ENCODE data around the gene FAM219A.
"Not testable (repeated sequence)": the region's sequence is repeated elsewhere in the genome, so short reads cannot be mapped to it uniquely, and the experiment has no call there.

FAM219A gene

GRCh38 chr9:34442770-34443169 lies 15.6 kb downstream of the FAM219A start:
- no peak for DNase-seq

GRCh38 chr9:34440017-34440416 lies 18.4 kb downstream of the FAM219A start:
- DNase-seq, result no peak

- DNase-seq, result not testable (repeated sequence)
Observed at GRCh38 chr9:34438465-34438864, 19.9 kb downstream of the FAM219A start.

GRCh38 chr9:34437926-34438307 lies 20.5 kb downstream of the FAM219A start:
- DNase-seq, result not testable (repeated sequence)

GRCh38 chr9:34437006-34437925 lies 21.1 kb downstream of the FAM219A start:
- DNase-seq, result peak; percentile 20 to 74 (median 66)

GRCh38 chr9:34431667-34432066 lies 26.7 kb downstream of the FAM219A start:
- no peak for DNase-seq

GRCh38 chr9:34430843-34431437 lies 27.4 kb downstream of the FAM219A start:
- DNase-seq, result peak; percentile 64 to 73 (median 72)

- peak in 2 of 3 experiments; percentile 7 to 46 for DNase-seq
Observed at GRCh38 chr9:34428325-34428958, 29.9 kb downstream of the FAM219A start.

- DNase-seq, result no peak
Observed at GRCh38 chr9:34426347-34427074, 31.9 kb downstream of the FAM219A start.

- no peak for DNase-seq
Observed at GRCh38 chr9:34419716-34420504, 38.5 kb downstream of the FAM219A start.

- DNase-seq, result peak; percentile 63 to 90 (median 77)
Observed at GRCh38 chr9:34417734-34418133, 40.6 kb downstream of the FAM219A start.

GRCh38 chr9:34413231-34413852 lies 45.0 kb downstream of the FAM219A start:
- DNase-seq, result no peak

- no peak for DNase-seq
Observed at GRCh38 chr9:34412336-34412735, 46.0 kb downstream of the FAM219A start.

- no peak for DNase-seq
Observed at GRCh38 chr9:34409154-34409553, 49.2 kb downstream of the FAM219A start.

GRCh38 chr9:34408173-34408572 lies 50.2 kb downstream of the FAM219A start:
- peak in 1 of 3 experiments; percentile 26 for DNase-seq

- DNase-seq, result no peak
Observed at GRCh38 chr9:34406219-34406618, 52.2 kb downstream of the FAM219A start.

GRCh38 chr9:34405719-34406118 lies 52.7 kb downstream of the FAM219A start:
- DNase-seq, result no peak

GRCh38 chr9:34403554-34404380 lies 54.6 kb downstream of the FAM219A start:
- peak; percentile 16 to 71 (median 63) for DNase-seq

GRCh38 chr9:34400686-34401602 lies 57.4 kb downstream of the FAM219A start:
- DNase-seq, result no peak

GRCh38 chr9:34400275-34400674 lies 58.1 kb downstream of the FAM219A start:
- no peak for DNase-seq

Measured in NCI-H1417 (cell line).